ENCODE measurements around the gene ABHD17A.
"Not testable (repeated sequence)": the region's sequence is repeated elsewhere in the genome, so short reads cannot be mapped to it uniquely, and the experiment has no call there.

ABHD17A gene

DNA sequence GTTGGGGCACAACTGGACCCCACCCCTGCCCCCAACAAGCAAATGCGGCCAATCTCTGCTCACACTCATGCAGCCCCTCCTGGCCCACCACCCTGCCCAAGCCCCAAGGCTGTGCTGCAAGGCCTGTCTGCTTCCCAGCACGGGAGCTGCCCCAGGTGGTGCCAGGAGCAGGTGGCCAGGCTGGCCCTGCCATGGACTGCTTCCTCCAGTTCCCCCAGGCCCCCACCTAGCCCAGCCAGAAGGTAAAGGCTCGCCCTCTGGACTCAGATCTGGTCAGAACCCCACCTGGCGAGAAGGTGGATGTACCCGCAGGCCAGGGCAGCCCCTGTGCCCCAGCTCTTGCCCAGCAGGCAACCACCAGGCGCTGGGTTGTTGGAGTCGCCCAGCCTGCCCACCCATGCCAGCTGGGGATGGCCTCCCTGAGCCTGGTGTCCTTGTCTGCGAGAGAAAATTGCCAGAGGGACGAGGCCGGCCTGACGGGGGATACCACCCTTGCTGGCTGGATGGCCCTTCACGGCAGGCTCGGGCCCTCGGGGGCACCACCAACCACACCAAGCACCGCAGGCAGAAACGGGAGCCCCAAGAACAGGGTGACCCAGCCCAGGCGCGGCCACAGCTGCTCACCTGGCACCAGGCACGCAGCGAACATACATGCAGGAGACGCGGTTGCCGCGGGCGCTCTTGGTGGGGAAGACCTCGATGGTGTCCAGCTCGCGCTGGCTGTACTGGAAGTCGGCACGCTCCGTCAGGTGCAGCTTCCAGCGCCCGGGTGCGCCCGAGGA, 4.5 kb downstream of the ABHD17A start:
- no peak for DNase-seq

DNA sequence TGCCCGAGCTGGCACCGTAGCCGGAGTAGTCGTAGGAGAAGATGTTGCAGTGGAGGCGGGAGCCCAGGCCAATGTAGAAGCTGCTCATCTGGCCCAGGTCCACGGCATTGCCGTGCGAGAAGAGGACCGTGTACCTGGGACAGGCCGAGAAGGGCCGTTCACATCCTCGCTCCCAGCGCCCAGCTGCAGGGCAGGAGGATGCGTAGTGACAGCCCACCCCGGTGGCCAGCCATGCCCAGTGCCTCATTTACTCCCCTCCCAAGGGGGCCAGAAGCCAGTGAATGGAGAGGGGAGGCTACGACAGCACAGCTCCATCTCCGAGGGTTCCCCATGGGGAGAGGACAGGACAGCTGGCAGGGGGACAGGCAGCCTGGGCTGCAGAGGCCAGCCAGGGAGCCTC, 5.3 kb downstream of the ABHD17A start:
- not testable (repeated sequence) for DNase-seq

DNA sequence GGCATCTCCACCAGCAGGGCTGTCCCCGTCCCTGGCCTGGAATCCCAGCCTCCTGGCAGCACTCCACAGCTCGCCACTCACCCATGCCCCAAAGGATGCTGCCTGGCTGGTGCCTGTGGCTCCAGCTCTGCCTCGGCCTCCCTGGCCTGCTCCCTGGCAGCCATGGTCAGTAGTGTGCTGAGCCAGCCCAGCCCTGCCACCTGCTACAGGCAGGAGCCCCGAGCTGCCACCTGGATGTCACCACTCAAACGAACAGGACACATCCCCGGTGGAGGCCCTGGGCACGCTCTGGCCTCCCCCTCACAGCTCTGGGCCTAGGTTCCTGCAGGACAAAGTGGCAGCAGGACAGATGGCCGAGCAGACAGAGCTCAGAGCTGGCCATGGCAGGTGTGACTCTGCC, 6.7 kb downstream of the ABHD17A start:
- DNase-seq, result not testable (repeated sequence)

DNA sequence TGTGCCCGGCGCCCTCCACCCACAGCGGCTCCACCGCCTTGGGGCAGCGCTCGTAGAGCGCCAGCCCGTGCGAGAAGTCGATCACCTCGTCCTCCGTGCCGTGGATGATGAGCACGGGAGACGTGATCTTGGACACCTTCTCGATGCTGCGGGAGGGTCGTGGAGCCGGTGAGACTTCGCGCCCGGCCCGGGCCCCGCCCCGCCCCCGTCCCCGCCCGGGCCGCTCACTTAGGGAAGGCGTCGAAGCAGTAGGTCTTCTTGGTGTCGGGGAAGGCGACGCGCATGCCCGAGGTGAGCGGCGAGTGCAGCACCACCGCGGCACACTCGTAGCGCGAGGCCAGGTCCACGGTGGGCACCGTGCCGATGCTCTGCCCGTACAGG, 8.0 kb downstream of the ABHD17A start:
- not testable (repeated sequence) for DNase-seq

DNA sequence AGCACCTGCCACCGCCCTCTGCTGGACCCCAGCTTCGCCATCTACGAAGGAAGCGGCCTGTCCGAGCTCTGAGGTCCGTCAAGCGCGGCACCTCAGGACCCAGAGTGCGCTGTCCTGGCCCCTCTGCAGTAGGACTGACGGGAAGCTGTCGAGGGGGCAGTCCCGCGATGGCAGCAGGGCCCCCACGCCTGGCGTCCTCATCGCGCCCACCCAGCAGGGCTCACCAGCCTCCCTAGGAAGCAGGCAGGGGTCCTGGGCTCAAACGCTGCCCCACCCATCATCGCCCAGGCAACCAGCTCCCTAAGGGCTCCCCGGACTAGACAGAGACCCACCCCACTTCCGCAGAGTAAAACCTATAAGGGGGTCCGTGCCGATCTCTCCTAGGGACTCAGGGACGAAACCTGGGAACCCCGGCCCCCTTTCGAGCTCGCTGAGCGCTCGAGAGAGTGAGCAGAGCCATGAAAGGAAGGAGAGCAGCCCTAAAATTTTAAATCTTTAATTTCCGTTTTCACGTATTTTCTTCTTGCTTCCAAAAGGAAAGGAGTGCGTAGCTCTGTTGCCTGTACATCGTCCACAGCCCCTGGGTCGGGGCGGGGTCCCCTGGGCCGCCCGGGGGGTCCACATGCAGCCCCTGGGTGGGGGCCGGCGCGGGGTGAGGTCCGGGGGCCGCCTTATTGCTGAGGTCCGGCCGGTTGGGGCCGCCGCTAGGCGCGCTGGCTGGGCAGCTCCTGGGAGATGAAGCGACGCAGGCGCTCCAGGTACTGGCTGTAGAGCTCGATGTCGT, 8.6 kb downstream of the ABHD17A start:
- DNase-seq, result not testable (repeated sequence)

DNA sequence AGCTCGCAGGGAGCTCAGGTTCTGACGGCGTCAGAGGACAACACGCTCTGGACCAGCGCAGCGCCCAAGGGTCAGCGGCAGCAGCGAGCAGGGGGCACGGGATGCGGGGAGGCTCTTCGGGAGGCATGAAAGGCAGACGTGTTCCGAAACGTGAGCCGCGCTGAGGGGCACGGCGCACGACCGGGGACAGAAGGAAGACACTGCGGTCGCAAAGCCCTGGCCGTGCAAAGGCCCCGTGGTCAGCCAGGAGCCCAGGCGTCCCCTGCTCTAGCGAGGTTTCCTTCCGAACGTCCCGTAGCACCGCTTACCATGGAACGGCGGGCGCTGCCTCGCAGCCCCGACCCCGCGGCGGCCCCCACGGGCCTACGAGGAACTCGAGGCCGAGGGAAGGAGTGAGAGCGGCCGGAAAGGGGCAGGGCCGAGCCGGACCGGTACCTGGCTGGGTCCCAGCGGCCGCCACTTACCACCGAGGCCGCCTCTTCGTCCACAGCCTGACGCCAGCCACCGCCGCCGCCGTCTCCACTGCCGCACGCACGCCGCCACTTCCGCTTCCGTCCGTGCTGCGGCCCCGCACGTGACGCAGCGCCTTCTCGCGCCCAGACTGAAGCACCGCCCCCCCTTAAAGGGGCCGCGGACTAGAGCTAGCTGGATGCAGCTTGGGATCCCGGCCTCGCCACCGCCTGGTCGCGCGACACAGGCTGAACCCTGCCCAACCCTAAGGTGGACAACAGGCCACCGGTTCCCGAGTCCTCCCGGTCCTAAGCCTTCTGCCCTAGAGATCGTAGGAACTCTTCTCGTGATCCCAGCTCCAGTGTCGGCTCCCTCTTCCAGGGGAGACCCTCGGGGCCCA, 9.4 kb downstream of the ABHD17A start:
- peak; percentile 79 for DNase-seq

DNA sequence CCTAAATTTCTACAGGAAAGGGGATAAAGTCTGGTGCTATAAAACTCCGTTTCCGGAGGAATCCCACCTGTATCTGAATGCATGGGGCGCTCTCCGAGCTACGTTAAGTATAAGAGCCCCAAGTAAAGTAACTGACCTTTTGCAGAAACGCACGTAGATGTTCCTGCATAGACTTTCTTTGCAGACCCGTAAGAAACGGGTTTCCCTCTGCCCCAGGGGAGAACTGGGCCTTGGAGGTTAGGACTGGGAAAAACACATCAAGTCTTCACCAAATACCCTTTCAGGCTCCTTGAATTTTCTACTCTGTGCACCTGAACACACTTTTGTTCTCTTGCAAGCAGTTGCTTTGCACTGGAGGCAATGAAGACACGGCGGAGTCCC, 10.0 kb downstream of the ABHD17A start:
- DNase-seq, result not testable (repeated sequence)

DNA sequence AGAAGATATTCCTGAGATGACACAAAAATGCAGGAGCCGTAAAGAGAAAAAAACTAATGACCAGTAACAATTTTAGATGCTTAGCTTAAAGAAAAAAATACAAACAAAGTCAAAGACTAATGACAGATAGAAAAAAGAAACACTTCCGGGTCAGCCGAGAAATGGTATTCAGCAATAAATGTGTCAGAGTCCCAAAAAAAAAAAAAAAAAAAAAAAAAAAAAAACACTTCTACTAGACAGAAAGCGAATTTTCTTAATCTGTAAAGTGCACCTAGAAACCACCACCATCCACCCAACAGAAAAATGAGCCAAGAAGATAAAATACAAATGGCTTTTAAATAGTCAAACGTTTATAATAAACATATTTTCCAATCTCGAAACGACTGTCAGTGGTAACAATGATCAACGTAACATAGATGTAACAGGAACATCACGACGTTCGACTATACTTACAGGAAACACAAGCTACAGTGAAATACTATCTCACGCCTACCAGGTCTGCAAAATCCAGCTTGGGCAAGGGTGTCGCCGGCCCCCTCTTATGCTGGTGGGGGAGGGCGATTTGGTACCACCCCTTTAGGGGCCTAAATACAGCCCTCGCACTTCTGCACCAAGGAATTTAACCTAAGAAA, 10.6 kb downstream of the ABHD17A start:
- no peak for DNase-seq

DNA sequence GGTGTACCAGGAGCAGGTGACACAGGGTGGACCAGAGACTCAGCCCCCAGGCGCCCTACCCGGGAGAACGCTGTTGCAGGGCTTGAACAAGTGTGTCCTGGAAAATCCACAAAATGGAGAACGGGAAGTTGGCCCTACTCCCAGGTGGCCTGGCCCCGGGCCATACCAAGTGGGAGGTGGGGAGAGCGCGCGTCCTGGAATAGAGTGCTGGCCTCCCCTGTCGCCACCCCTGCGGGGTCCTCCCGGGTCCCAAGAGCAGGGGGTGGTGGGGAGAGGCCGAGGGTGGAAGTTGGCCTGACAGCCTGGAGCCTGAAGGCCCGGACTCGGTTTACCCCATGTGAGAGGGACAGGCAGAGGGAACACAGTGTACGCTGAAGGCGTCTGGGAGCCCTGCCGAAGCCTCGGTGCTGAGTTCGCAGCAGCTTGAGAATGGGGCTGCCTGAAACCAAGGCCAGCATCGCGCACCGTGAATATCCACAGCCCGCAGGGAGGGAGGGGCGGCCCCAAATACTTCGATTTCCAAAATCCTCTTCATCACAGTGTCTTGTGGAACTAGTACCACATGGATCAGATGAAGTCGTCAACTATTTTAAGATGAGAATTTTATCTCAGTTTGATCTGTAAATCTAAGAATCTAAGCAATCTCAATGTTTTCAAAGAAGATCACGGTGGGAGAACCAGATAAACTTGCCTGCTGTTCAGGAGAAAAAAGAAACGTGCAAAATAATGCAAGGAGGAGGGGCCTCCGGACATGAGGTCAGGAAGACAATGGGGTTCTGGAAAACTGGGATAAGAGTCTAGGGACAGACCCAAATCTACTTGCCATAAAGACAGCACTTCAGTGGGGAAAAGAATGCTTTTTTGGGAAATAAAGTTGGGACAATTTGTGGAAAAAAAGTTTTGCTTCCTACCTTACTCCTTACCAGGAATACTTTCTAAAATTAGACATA, 11.5 kb downstream of the ABHD17A start:
- DNase-seq, result no peak

DNA sequence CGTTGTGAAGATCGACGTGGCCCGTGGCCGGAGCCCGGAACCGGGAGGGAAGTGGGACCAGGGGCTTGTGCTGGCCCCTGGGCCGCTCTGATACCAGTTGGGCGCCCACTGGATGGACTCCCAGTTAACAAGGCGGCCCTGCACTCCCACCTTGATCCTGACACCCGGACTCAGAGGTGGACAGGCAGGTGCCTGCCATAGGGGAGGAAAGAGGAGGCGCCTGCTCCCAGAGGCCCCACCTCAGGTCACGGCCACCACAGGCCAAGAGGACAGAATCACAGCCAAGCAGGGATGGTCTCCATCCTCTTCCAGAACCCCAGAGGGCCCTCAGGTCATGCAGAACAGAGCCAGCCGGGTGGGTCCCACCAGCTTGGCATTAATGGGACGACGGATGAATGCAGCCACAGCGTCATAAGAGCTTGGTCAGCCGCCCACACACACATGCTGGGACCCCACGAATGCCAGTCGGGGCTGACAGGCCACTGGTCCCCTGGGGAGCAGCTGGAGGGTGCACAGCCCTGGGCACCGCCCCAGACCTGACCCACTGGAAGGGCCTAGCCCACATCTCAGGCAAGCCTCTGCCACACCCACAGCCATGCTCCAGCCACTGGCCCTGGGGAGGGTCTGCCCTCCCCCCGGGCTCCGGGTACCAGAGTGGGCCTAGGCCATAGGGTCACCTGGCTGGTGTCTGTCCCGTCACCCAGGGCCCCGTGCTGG, 12.3 kb downstream of the ABHD17A start:
- no peak for DNase-seq

DNA sequence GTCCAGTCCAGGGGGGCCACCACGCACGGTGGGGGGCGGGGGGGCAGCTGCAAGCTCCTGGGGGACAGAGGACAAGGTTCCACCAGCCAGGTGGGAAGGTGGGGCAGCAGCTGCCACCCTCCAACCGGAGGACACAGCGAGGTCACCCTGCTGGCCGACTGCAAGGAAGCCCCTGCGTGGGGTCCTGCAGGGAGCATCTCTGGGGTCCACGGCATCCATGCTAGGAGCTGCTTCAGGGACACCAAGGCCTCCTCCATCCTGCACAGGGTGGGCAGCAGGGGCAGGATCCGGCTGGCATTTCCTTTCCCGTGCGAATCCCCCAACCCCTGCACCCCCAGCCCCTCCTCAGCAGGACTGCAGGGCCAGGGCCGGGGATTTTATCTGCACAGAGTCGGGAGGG, 13.7 kb downstream of the ABHD17A start:
- no peak for DNase-seq

DNA sequence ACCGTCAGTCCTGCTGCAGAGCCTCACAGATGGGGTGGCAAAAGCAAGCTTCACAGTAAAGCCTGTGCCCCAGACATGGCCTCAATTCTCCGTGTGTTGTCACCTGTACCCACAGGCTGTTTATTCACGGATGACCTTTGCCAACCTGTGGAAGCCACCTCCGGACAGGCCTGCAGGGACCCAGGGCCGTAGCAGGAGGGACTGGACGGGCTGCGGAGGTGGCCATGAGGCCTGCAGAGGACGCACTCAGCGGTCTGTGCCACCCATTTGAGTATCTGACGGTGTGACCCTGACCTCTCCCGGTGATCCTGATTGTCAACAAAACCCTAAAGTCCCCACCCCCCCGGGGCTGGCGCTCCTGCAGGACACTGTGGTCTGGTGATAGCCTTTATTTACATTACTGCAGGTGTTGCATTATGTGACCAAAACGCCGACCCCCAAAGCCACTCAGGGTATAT, 14.1 kb downstream of the ABHD17A start:
- DNase-seq, result no peak

DNA sequence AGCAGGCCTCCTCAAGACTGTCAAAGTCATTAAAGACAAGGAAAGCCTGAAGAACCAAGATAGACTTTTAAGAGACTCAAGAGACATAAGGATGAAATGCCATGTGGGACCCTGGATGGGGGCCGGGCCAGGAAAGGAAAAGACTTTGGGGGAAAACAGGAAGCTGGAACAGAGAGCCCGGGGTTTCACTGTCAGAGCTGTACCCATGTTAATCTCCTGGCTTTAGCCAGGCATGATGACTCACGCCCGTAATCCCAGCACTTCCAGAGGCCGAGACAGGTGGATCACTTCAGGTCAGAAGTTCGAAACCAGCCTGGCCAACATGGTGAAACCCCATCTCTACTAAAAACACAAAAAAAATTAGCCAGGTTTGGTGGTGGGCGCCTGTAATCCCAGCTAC, 16.3 kb downstream of the ABHD17A start:
- DNase-seq, result no peak

DNA sequence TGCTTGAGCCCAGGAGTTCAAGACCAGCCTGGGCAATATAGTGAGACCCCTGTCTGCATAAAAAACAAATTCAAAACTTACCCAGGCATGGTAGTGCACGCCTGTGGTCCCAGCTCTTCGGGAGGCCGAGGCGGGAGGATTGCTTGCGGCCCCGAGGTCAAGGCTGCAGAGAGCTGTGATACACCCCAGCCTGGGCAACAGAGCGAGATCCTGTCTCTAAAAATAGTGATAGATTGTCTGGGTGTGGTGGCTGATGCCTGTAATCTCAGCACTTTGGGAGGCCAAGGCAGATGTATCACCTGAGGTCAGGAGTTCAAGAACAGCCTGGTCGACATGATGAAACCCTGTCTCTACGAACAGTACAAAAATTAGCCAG, 18.0 kb downstream of the ABHD17A start:
- no peak for DNase-seq

DNA sequence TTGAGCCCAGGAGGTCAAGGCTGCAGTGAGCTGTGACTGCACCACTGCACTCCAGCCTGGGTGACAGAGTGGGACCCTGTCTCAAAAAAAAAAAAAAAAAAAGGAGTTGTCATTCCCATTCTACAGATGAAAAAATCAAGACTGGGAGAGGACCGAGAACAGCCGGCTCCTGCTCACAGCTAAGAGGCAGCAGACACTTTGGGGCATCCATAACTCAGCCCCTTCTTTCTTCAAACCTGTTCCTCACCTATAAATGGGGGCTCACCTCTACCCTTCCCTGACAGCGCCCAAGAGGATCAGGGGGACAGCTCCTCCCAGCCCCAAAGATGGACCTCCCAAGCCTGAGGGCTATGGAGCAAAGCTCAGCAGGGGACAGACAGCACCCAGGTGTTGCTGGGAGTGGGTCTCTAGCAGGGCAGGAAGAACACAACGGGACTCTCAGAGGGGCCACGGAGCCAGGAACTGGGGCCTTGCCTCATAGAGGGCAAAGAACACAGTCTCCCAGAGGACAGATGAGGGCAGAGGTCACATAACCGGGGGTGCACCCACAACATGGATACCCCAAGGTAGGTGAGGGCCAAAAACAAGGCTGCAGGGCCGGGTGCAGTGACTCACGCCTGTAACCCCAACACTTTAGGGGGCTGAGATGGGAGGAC, 18.5 kb downstream of the ABHD17A start:
- no peak for DNase-seq

DNA sequence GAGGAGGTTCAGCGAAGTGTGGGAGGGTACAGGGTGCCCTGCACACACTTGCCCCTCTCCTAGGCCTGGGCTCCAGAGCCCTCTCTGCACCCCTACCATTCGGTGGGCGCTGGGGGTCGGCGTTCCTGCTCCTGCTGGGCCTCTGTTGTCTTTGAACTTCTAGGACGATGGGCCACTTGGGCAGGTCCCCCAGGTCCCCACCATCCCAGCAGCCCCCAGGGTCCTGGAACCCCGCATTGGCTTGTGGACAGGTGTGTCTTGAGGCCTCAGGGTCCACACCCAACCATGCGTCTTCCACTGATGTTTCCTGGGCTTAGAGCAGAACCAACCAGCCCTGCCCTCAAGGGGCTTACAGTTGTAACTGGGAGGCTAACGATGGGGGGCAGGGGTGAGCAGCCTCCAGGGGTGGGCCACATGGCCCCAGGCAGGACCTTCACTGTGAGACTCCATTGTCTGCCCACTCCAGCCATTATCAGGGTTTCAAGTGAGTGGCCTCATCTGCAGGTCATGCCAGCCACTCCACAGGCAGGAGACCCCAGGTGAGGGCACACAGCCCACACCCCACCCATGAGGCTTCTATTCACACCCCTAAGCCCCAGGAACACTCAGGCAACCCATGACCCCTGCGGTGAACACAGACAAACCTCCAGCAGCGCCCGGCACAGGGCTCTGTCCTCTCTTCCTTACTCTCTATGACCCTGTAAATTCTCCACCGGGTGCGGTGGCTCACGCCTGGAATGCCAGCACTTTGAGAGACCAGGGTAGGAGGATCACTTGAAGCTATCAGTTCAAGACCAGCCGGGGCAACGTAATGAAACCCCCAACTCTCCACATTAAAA, 19.9 kb downstream of the ABHD17A start:
- DNase-seq, result no peak

DNA sequence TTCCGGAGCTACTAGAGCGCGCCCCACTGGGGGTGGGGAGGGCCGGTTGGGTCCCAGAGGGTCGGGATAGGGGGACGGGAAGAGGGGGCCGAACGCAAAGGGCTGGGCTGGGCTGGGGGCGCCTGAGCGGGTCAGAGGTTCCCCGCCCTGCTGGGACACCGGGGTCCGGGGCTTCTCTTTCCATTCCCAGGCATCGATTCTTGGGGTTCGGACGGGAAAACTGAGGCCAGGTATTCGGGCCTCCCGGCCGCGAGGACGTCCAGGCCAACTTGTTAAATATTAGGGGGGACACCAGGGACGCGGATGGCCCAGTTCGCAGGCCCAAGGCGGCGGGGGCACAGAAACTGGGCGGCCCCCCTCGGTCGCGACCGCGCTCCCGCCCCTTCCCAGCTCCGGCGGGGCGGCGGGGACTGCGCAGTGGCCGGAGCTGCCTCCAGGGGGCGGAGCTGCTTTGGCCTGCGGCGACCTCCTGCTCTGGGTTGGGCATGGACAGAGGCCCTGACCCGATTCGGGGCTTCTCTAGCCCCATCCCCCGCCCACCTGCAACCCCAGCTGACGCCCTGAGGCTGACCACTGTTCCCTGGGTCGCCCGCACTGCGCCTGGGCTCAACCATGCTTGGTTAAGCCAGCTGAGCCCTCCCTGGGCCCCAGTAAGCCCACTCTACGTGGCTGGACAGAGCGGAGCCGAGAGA, 20.7 kb downstream of the ABHD17A start:
- DNase-seq, result peak; percentile 45

DNA sequence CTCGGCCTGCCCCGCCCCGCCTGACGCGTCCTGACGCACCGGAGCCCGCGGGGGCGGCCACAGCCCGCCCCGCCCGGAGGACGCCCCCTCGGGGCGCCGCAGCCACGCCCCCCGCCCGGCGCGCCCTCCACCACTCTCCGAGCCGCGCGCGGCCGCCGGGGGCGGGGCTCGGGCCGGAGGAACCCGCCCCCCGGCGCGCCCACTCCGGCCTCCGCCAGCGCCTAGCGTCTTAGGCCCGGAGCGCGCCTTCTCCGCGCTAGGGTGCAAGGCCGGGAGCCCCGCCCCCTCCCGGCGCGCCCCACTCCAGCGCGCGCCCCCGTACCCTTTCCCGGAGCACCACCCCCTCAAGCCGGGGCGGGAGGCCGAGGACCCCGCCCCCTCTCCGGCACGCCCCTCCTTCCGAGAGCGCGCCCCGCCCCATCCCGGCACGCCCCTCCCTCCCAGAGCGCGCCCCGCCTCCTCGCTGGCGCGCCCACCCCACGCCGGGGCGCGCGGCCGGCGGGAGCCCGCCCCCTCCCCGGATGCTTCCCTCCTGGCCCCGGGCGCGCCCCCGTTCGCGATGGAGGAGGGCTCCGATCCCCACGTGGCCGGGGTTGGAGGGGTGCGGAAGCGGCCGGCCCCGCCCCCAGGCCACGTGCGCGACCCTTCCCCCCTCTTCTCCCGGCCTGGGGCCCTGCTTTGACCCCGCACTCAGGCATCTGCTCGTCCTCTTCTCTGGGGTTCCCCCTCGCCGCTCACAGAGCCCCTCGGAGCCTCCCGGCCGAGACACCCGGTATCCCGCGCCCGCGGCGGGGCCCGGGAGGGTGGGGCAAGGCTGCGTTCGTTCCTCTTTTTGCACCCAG, 21.4 kb downstream of the ABHD17A start:
- peak; percentile 88 for DNase-seq
